ENCODE data around the gene WDR74. TPM values are rescaled to one million over a fixed set of nuclear protein-coding genes. Genes with fewer than 3 reads are reported as not detected.

The WDR74 gene
- total RNA-seq, 2 donors from 2014 or later, result 15.8 to 40.0 TPM

GRCh38 chr11:62852523-62853188, 13.3 kb upstream of the WDR74 start:
- H3K27me3 ChIP-seq, result no peaks in the 10 kb centered on the region
- peaks cover 5 to 14% of the 10 kb centered on the region in 2 donors for H3K36me3 ChIP-seq (replicated peaks in 1 of 2; ENCODE audit: insufficient read depth in 1 of 2, low read depth in 2 of 2)
- ATAC-seq (no peak), DNase-seq (no peak)
- H3K4me1 ChIP-seq, result peaks cover 34% of the 10 kb centered on the region
- no peak overlapping the region for H3K27ac ChIP-seq
- H3K4me3 ChIP-seq, result no peak overlapping the region
- no peaks in the 10 kb centered on the region for H3K9me3 ChIP-seq
- TF ChIP-seq POLR2A (IDR thresholded peaks at IDR 0.05) (no peak), CTCF (IDR thresholded peaks at IDR 0.05) (no peak)
- intact Hi-C loops (cut with DNase I), result no loop called here

- intact Hi-C loops (cut with DNase I), result no loop called here
- Histone ChIP-seq H3K27ac (no peak overlapping the region), H3K9me3 (no peaks in the 10 kb centered on the region), H3K4me1 (peaks cover 27% of the 10 kb centered on the region), H3K27me3 (no peaks in the 10 kb centered on the region), H3K4me3 (no peak overlapping the region), H3K36me3 (replicated peaks in 1 of 2; ENCODE audit: insufficient read depth in 1 of 2, low read depth in 2 of 2) (peaks cover 5 to 14% of the 10 kb centered on the region in 2 donors)
- no peak for DNase-seq
- 38 to 50% methylated on average over 3 of the region's 3 CpGs for WGBS, 2 donors
- ATAC-seq, result no peak
- TF ChIP-seq POLR2A (IDR thresholded peaks at IDR 0.05) (no peak), CTCF (IDR thresholded peaks at IDR 0.05) (no peak)
These were observed 12.6 kb upstream of the WDR74 start for GRCh38 chr11:62851807-62852522.

- Histone ChIP-seq H3K4me3 (no peak overlapping the region), H3K4me1 (peaks cover 19% of the 10 kb centered on the region), H3K36me3 (replicated peaks in 1 of 2; ENCODE audit: insufficient read depth in 1 of 2, low read depth in 2 of 2) (peaks cover 5 to 14% of the 10 kb centered on the region in 2 donors), H3K9me3 (no peaks in the 10 kb centered on the region), H3K27ac (no peak overlapping the region), H3K27me3 (no peaks in the 10 kb centered on the region)
- no peak for TF ChIP-seq CTCF (IDR thresholded peaks at IDR 0.05)
- no peak for TF ChIP-seq POLR2A (IDR thresholded peaks at IDR 0.05)
- ATAC-seq (no peak), DNase-seq (no peak)
- intact Hi-C loops (cut with DNase I), result no loop called here
- 66 to 74% methylated on average over 14 of the region's 15 CpGs for WGBS, 2 donors
These were observed 11.8 kb upstream of the WDR74 start for GRCh38 chr11:62850911-62851806.

- Histone ChIP-seq H3K27me3 (no peaks in the 10 kb centered on the region), H3K4me3 (no peak overlapping the region), H3K9me3 (no peaks in the 10 kb centered on the region), H3K27ac (no peak overlapping the region), H3K36me3 (replicated peaks in 1 of 2; ENCODE audit: insufficient read depth in 1 of 2, low read depth in 2 of 2) (peaks cover 0 to 4% of the 10 kb centered on the region in 2 donors), H3K4me1 (no peaks in the 10 kb centered on the region)
- no peak for TF ChIP-seq POLR2A (IDR thresholded peaks at IDR 0.05)
- TF ChIP-seq CTCF (IDR thresholded peaks at IDR 0.05), result no peak
- 100% methylated on average over 1 of the region's 1 CpG for WGBS, 2 donors
- ATAC-seq (no peak), DNase-seq (no peak)
- intact Hi-C loops (cut with DNase I), result no loop called here
These were observed 8.5 kb upstream of the WDR74 start for GRCh38 chr11:62847767-62848314.

Measured in body of pancreas (tissue), 4 donors.